WTC11 (cell line): ENCODE data around the gene CAMTA1. TPM values are rescaled to one million over a fixed set of nuclear protein-coding genes. Genes with fewer than 3 reads are reported as not detected.
A peak's percentile ranks its signal among the peaks of the same experiment; 100 is the strongest.

Experiments used
- ATAC-seq: fragments of 200-7000 bp; cut with Tn5 transposase; 2 replicates; pipeline ENCODE4 v1.10.0; 2021; ENCODE audit warnings: mild to moderate bottlenecking, moderate library complexity
- CTCF ChIA-PET: fragments of 300-600 bp; sonication (Branson Sonifier 250); formaldehyde crosslinking; loops from one replicate; lab custom pipeline; 2021; ENCODE audit warnings: antibody characterized with exemption; lab: Charles Lee
- POLR2A ChIA-PET: fragments of 350-600 bp; sonication (Branson Sonifier 250); formaldehyde crosslinking; loops from one replicate; lab custom pipeline; 2021; ENCODE audit warnings: antibody characterized with exemption; lab: Charles Lee
- DNase-seq: peaks from one replicate; pipeline ENCODE4 v3.0.0; 2021; ENCODE audit warnings: low spot score
- H3K27ac Mint-ChIP-seq: 2 replicates; pipeline ENCODE4 v1.8.0; 2021; ENCODE audit warnings: mixed read lengths
- H3K27me3 Mint-ChIP-seq: 2 replicates; pipeline ENCODE4 v1.8.0; 2021; ENCODE audit warnings: low read depth, mild to moderate bottlenecking, moderate library complexity, mixed read lengths
- H3K36me3 Mint-ChIP-seq: 2 replicates; pipeline ENCODE4 v1.8.0; 2021; ENCODE audit warnings: mixed read lengths
- H3K4me1 Mint-ChIP-seq: 2 replicates; pipeline ENCODE4 v1.8.0; 2022; ENCODE audit warnings: mixed read lengths
- H3K4me3 Mint-ChIP-seq: 2 replicates; pipeline ENCODE4 v1.8.0; 2021; ENCODE audit warnings: mild to moderate bottlenecking, moderate library complexity, mixed read lengths
- H3K9me3 Mint-ChIP-seq: 2 replicates; pipeline ENCODE4 v1.8.0; 2021; ENCODE audit warnings: mixed read lengths
- ARID4B ChIP-seq: sonication (generic); formaldehyde crosslinking; IDR thresholded peaks from 2 replicates; pipeline ENCODE4 v1.8.0; 2023; ENCODE audit warnings: missing genetic modification reagents, mild to moderate bottlenecking, borderline replicate concordance
- ATF1 ChIP-seq: sonication (generic); formaldehyde crosslinking; IDR thresholded peaks from 2 replicates; pipeline ENCODE4 v1.8.1; 2023; ENCODE audit warnings: mild to moderate bottlenecking, moderate library complexity, missing genetic modification reagents
- ATF3 ChIP-seq: sonication (generic); formaldehyde crosslinking; conservative IDR thresholded peaks from 2 replicates; pipeline ENCODE4 v1.8.1; 2022; ENCODE audit warnings: mild to moderate bottlenecking, missing genetic modification reagents
- CDX4 ChIP-seq: fragments of 250-450 bp; sonication (Bioruptor Pico); IDR thresholded peaks from 2 replicates; pipeline ENCODE4 v1.9.0; 2021; ENCODE audit warnings: moderate library complexity, mild to moderate bottlenecking, inconsistent platforms, borderline replicate concordance
- E2F5 ChIP-seq: sonication (generic); formaldehyde crosslinking; IDR thresholded peaks from 2 replicates; pipeline ENCODE4 v1.8.1; 2022; ENCODE audit warnings: mild to moderate bottlenecking, moderate library complexity, missing genetic modification reagents
- FOXK1 ChIP-seq: sonication (generic); formaldehyde crosslinking; IDR thresholded peaks from 2 replicates; pipeline ENCODE4 v1.8.0; 2022; ENCODE audit warnings: mild to moderate bottlenecking, moderate library complexity, missing genetic modification reagents
- FOXP1 ChIP-seq: sonication (generic); formaldehyde crosslinking; IDR thresholded peaks from 2 replicates; pipeline ENCODE4 v1.8.0; 2022; ENCODE audit warnings: missing genetic modification reagents, mild to moderate bottlenecking, moderate library complexity, borderline replicate concordance
- IRF1 ChIP-seq: sonication (generic); formaldehyde crosslinking; IDR thresholded peaks from 2 replicates; pipeline ENCODE4 v1.8.0; 2023; ENCODE audit warnings: missing genetic modification reagents
- JAZF1 ChIP-seq: fragments of 250-450 bp; sonication (Bioruptor Pico); IDR thresholded peaks from 2 replicates; pipeline ENCODE4 v1.9.0; 2021; ENCODE audit warnings: moderate library complexity, mild to moderate bottlenecking, inconsistent platforms
- KAT7 ChIP-seq: sonication (generic); formaldehyde crosslinking; IDR thresholded peaks from 2 replicates; pipeline ENCODE4 v1.8.1; 2023; ENCODE audit warnings: missing genetic modification reagents, mild to moderate bottlenecking, borderline replicate concordance
- MXD4 ChIP-seq: fragments of 250-450 bp; sonication (Bioruptor Pico); IDR thresholded peaks from 2 replicates; pipeline ENCODE4 v1.8.0; 2021; ENCODE audit warnings: mild to moderate bottlenecking, moderate library complexity, borderline replicate concordance
- MYBL2 ChIP-seq: sonication (generic); formaldehyde crosslinking; IDR thresholded peaks from 2 replicates; pipeline ENCODE4 v1.8.1; 2023; ENCODE audit warnings: mild to moderate bottlenecking, moderate library complexity, missing genetic modification reagents
- NR2C2 ChIP-seq: sonication (generic); formaldehyde crosslinking; IDR thresholded peaks from 2 replicates; pipeline ENCODE4 v1.8.0; 2022; ENCODE audit warnings: mild to moderate bottlenecking, missing genetic modification reagents
- SMAD3 ChIP-seq: sonication (generic); formaldehyde crosslinking; IDR thresholded peaks from 2 replicates; pipeline ENCODE4 v1.8.0; 2022; ENCODE audit warnings: missing genetic modification reagents, mild to moderate bottlenecking, borderline replicate concordance
- TEAD4 ChIP-seq: sonication (generic); formaldehyde crosslinking; IDR thresholded peaks from 2 replicates; pipeline ENCODE4 v1.8.0; 2022; ENCODE audit warnings: mild to moderate bottlenecking, missing genetic modification reagents
- ZMAT4 ChIP-seq: fragments of 250-450 bp; sonication (Bioruptor Pico); IDR thresholded peaks from 2 replicates; pipeline ENCODE4 v1.9.0; 2021; ENCODE audit warnings: mild to moderate bottlenecking
- ZNF263 ChIP-seq: sonication (generic); formaldehyde crosslinking; IDR thresholded peaks from 2 replicates; pipeline ENCODE4 v1.8.1; 2022; ENCODE audit warnings: low read depth, mild to moderate bottlenecking, moderate library complexity, missing genetic modification reagents
- ZNF396 ChIP-seq: fragments of 250-450 bp; sonication (Bioruptor Pico); IDR thresholded peaks from 2 replicates; pipeline ENCODE4 v1.8.0; 2021; ENCODE audit warnings: mild to moderate bottlenecking, moderate library complexity, borderline replicate concordance
- ZNF671 ChIP-seq: fragments of 250-450 bp; sonication (Bioruptor Pico); IDR thresholded peaks from 2 replicates; pipeline ENCODE4 v1.8.0; 2021; ENCODE audit warnings: mild to moderate bottlenecking
- ZSCAN18 ChIP-seq: fragments of 250-450 bp; sonication (Bioruptor Pico); IDR thresholded peaks from 2 replicates; pipeline ENCODE4 v2.1.2; 2022; ENCODE audit warnings: mild to moderate bottlenecking, moderate library complexity
- total RNA-seq: library from RNA; stranded (reverse); gene quantifications from 3 replicates; pipeline ENCODE4 v1.2.3, GENCODE V29; 2021

Gene CAMTA1
- total RNA-seq, 1 experiment from 2014 or later, result 86.4 TPM

GRCh38 chr1:7473223-7474142 is 688.2 kb downstream of the CAMTA1 start (continued):
- TF ChIP-seq E2F5 (no peak), ATF3 (CRISPR knock-in tag) (no peak), ATF1 (CRISPR knock-in tag) (no peak), TEAD4 (CRISPR knock-in tag) (no peak), CDX4 (CRISPR knock-in tag) (no peak), SMAD3 (CRISPR knock-in tag) (no peak)
- TF ChIP-seq, all 79 proteins: peak for 0

- TF ChIP-seq JAZF1 (CRISPR knock-in tag), result no peak
- no peak for TF ChIP-seq MYBL2 (CRISPR knock-in tag)
- Mint-ChIP-seq H3K27ac (no peak overlapping the region), H3K4me3 (no peak overlapping the region), H3K36me3 (no peaks in the 10 kb centered on the region), H3K4me1 (no peaks in the 10 kb centered on the region), H3K9me3 (no peaks in the 10 kb centered on the region), H3K27me3 (no peaks in the 10 kb centered on the region)
- DNase-seq (no peak), ATAC-seq (no peak)
- ChIA-PET CTCF (interaction anchor here (0.6 to 2.3 kb wide), 29 partner anchors 9 to 642 kb away, joined by 3 to 28 read pairs (median 4); no protein-coding TSS in a partner anchor), POLR2A (no interaction called here)
These were observed 688.9 kb downstream of the CAMTA1 start for GRCh38 chr1:7474143-7474490.

GRCh38 chr1:7474786-7475502 is 689.7 kb downstream of the CAMTA1 start:
- no peaks in the 10 kb centered on the region for H3K9me3 Mint-ChIP-seq
- DNase-seq, result peak; percentile 51
- TF ChIP-seq ZNF671 (CRISPR knock-in tag) (no peak), ARID4B (no peak), ZNF396 (CRISPR knock-in tag) (no peak), ATF3 (CRISPR knock-in tag) (no peak), IRF1 (CRISPR knock-in tag) (no peak), KAT7 (no peak), FOXK1 (CRISPR knock-in tag) (no peak), NR2C2 (CRISPR knock-in tag) (no peak), ZMAT4 (CRISPR knock-in tag) (no peak), FOXP1 (no peak), MXD4 (CRISPR knock-in tag) (no peak), ZNF263 (CRISPR knock-in tag) (no peak), ZSCAN18 (CRISPR knock-in tag) (no peak)
- TF ChIP-seq, all 79 proteins: peak for 0
- ChIA-PET POLR2A (interaction anchor here (0.6 kb wide), 1 partner anchor 1034 kb away, joined by 3 read pairs; no protein-coding TSS in a partner anchor), CTCF (interaction anchor here (0.6 to 2.3 kb wide), 39 partner anchors 8 to 643 kb away, joined by 3 to 28 read pairs (median 4); no protein-coding TSS in a partner anchor)
- ATAC-seq, result peak; percentile 75
- no peak overlapping the region for H3K27ac Mint-ChIP-seq
- H3K36me3 Mint-ChIP-seq, result no peaks in the 10 kb centered on the region
- no peaks in the 10 kb centered on the region for H3K4me1 Mint-ChIP-seq
- no peaks in the 10 kb centered on the region for H3K27me3 Mint-ChIP-seq
- no peak overlapping the region for H3K4me3 Mint-ChIP-seq
